GM12892 (cell line): ENCODE measurements around the gene DNAJC5.

ENCODE experiments used
- POLR2A ChIP-seq: IDR thresholded peaks from 2 replicates; pipeline ENCODE4 v1.6.1; 2011; ENCODE audit warnings: low read depth, low read length, control low read depth
- POLR2AphosphoS5 ChIP-seq: IDR thresholded peaks from 2 replicates; pipeline ENCODE4 v1.6.1; 2011; ENCODE audit warnings: low read depth, low read length, control low read depth
- TAF1 ChIP-seq: IDR thresholded peaks from 2 replicates; pipeline ENCODE4 v1.6.1; 2011; ENCODE audit warnings: low read depth, mild to moderate bottlenecking, control low read depth, low read length, borderline replicate concordance

- TF ChIP-seq POLR2AphosphoS5 (no peak), POLR2A (no peak; the same call in 1 of the 2 replicates), TAF1 (no peak)
These were observed 82.2 kb downstream of the DNAJC5 start for GRCh38 chr20:63976980-63977738.
